ENCODE results near the gene KRT85.

GRCh38 chr12:52319097-52319496 lies 48.2 kb downstream of the KRT85 start:
- TF ChIP-seq, protein P1, sequence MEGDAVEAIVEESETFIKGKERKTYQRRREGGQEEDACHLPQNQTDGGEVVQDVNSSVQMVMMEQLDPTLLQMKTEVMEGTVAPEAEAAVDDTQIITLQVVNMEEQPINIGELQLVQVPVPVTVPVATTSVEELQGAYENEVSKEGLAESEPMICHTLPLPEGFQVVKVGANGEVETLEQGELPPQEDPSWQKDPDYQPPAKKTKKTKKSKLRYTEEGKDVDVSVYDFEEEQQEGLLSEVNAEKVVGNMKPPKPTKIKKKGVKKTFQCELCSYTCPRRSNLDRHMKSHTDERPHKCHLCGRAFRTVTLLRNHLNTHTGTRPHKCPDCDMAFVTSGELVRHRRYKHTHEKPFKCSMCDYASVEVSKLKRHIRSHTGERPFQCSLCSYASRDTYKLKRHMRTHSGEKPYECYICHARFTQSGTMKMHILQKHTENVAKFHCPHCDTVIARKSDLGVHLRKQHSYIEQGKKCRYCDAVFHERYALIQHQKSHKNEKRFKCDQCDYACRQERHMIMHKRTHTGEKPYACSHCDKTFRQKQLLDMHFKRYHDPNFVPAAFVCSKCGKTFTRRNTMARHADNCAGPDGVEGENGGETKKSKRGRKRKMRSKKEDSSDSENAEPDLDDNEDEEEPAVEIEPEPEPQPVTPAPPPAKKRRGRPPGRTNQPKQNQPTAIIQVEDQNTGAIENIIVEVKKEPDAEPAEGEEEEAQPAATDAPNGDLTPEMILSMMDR (IDR thresholded peaks at IDR 0.05): no peak
- TF ChIP-seq POLR2A (IDR thresholded peaks at IDR 0.05): no peak

Data from esophagus squamous epithelium (tissue), 4 donors.